ENCODE measurements around the gene HEXB. TPM values are rescaled to one million over a fixed set of nuclear protein-coding genes. Genes with fewer than 3 reads are reported as not detected.

HEXB gene
- total RNA-seq, 1 experiment from 2014 or later, result 248 TPM

- intact Hi-C loops (cut with micrococcal nuclease; ENCODE audit: unreplicated experiment), result no loop called here
- H3K27ac ChIP-seq (ENCODE audit: low read length), result no peak overlapping the region
- CTCF ChIA-PET, result no interaction called here
- H3K4me3 ChIP-seq (ENCODE audit: low read depth in 2 of 2, low read length in 2 of 2), result no peak overlapping the region
- BruUV-seq (replicated peaks), result no TSS peak
- in situ Hi-C loops (cut with HindIII; ENCODE audit: low pct_unique_long_range_greater_than_20kb, low sequenced_read_pairs), result no loop called here
- no peak for TF ChIP-seq TCF7L2 (IDR thresholded peaks at IDR 0.05; ENCODE audit: low read depth, low read length)
- ATAC-seq (no peak), DNase-seq (ENCODE audit: low read depth, low spot score) (no peak)
- no peaks in the 10 kb centered on the region for H3K9me3 ChIP-seq (ENCODE audit: control insufficient read depth, insufficient read depth, low read depth, low read length)
- no peaks in the 10 kb centered on the region for H3K27me3 ChIP-seq (ENCODE audit: control insufficient read depth, insufficient read depth, low read length)
- POLR2A ChIA-PET, result no interaction called here
- H3K36me3 ChIP-seq (ENCODE audit: control insufficient read depth, insufficient read depth, low read length), result no peaks in the 10 kb centered on the region
- no peaks in the 10 kb centered on the region for H3K4me1 ChIP-seq (ENCODE audit: control insufficient read depth, insufficient read depth, low read length)
These were observed 27.9 kb upstream of the HEXB start for GRCh38 chr5:74657165-74657564.

- POLR2A ChIA-PET, result no interaction called here
- intact Hi-C loops (cut with micrococcal nuclease; ENCODE audit: unreplicated experiment) (no loop called here), in situ Hi-C loops (cut with HindIII; ENCODE audit: low pct_unique_long_range_greater_than_20kb, low sequenced_read_pairs) (no loop called here)
- Histone ChIP-seq H3K27me3 (ENCODE audit: control insufficient read depth, insufficient read depth, low read length) (no peaks in the 10 kb centered on the region), H3K4me1 (ENCODE audit: control insufficient read depth, insufficient read depth, low read length) (no peaks in the 10 kb centered on the region), H3K27ac (ENCODE audit: low read length) (no peak overlapping the region), H3K9me3 (ENCODE audit: control insufficient read depth, insufficient read depth, low read depth, low read length) (no peaks in the 10 kb centered on the region), H3K4me3 (ENCODE audit: low read depth in 2 of 2, low read length in 2 of 2) (no peak overlapping the region), H3K36me3 (ENCODE audit: control insufficient read depth, insufficient read depth, low read length) (no peaks in the 10 kb centered on the region)
- ATAC-seq (no peak), DNase-seq (ENCODE audit: low read depth, low spot score) (no peak)
- TF ChIP-seq POLR2AphosphoS5 (IDR thresholded peaks at IDR 0.05; ENCODE audit: low read depth, low read length), result no peak
- TF ChIP-seq TCF7L2 (IDR thresholded peaks at IDR 0.05; ENCODE audit: low read depth, low read length), result no peak
- TF ChIP-seq REST (IDR thresholded peaks at IDR 0.05; ENCODE audit: insufficient read depth in 1 of 2, low read depth in 2 of 2, low read length in 1 of 2), result no peak
- BruUV-seq (replicated peaks), result no TSS peak
- CTCF ChIA-PET, result no interaction called here
These were observed 25.9 kb upstream of the HEXB start for GRCh38 chr5:74659172-74659571.

GRCh38 chr5:74660140-74660539 is 24.9 kb upstream of the HEXB start:
- Histone ChIP-seq H3K27ac (ENCODE audit: low read length) (no peak overlapping the region), H3K4me3 (ENCODE audit: low read depth in 2 of 2, low read length in 2 of 2) (no peak overlapping the region), H3K36me3 (ENCODE audit: control insufficient read depth, insufficient read depth, low read length) (no peaks in the 10 kb centered on the region), H3K9me3 (ENCODE audit: control insufficient read depth, insufficient read depth, low read depth, low read length) (no peaks in the 10 kb centered on the region), H3K27me3 (ENCODE audit: control insufficient read depth, insufficient read depth, low read length) (no peaks in the 10 kb centered on the region), H3K4me1 (ENCODE audit: control insufficient read depth, insufficient read depth, low read length) (no peaks in the 10 kb centered on the region)
- in situ Hi-C loops (cut with HindIII; ENCODE audit: low pct_unique_long_range_greater_than_20kb, low sequenced_read_pairs), result no loop called here
- POLR2A ChIA-PET, result no interaction called here
- CTCF ChIA-PET, result no interaction called here
- intact Hi-C loops (cut with micrococcal nuclease; ENCODE audit: unreplicated experiment), result no loop called here
- ATAC-seq (no peak), DNase-seq (ENCODE audit: low read depth, low spot score) (no peak)
- no TSS peak for BruUV-seq (replicated peaks)
- TF ChIP-seq POLR2AphosphoS5 (IDR thresholded peaks at IDR 0.05; ENCODE audit: low read depth, low read length), result no peak
- no peak for TF ChIP-seq CTCF (IDR thresholded peaks at IDR 0.05)
- TF ChIP-seq TCF7L2 (IDR thresholded peaks at IDR 0.05; ENCODE audit: low read depth, low read length), result no peak
- TF ChIP-seq SIN3A (IDR thresholded peaks at IDR 0.05; ENCODE audit: borderline replicate concordance, insufficient read depth, low read depth, low read length), result no peak
- TF ChIP-seq REST (IDR thresholded peaks at IDR 0.05; ENCODE audit: insufficient read depth in 1 of 2, low read depth in 2 of 2, low read length in 1 of 2), result no peak

Data from Panc1 (cell line).